HepG2 (cell line): Measurements from ENCODE around the gene IGDCC3. TPM values are rescaled to one million over a fixed set of nuclear protein-coding genes. Genes with fewer than 3 reads are reported as not detected.

Experiments
- ATAC-seq: fragments of 200-7000 bp; cut with Tn5 transposase; 3 replicates; pipeline ENCODE4 v1.9.1; 2020; ENCODE audit warnings: mild to moderate bottlenecking, moderate library complexity
- BruUV-seq: library from RNA; stranded (reverse); fragments of 400-500 nt; replicated peaks from 2 replicates; lab custom pipeline; 2021; lab: Mats Ljungman, UMichigan
- CTCF ChIA-PET: fragments of 300-600 bp; formaldehyde crosslinking; extraction: SDS; loops from one replicate; lab custom pipeline; 2021; ENCODE audit warnings: low total read pairs, inconsistent platforms, low intra/inter-chr PET ratio; lab: Yijun Ruan, JAX
- POLR2A ChIA-PET: fragments of 350-600 bp; sonication (Branson Sonifier 250); formaldehyde crosslinking; loops from one replicate; lab custom pipeline; 2020; ENCODE audit warnings: antibody characterized with exemption, inconsistent platforms; lab: Yijun Ruan, JAX
- DNase-seq: peaks from one replicate; pipeline ENCODE4 v3.0.0-alpha.2; 2015; ENCODE audit warnings: low spot score
- FAIRE-seq: peaks from 3 replicates; lab custom pipeline; 2011; peaks lifted over from hg19 to GRCh38; lab: Jason Lieb, UNC
- H2AFZ ChIP-seq: one replicate; pipeline ENCODE4 v1.6.1; 2011; ENCODE audit warnings: low read length, inconsistent platforms
- H3K27ac ChIP-seq: fragments of 300-600 bp; 3 replicates; pipeline ENCODE4 v1.8.0; 2011; ENCODE audit warnings: mixed run types, mild to moderate bottlenecking, mixed read lengths, low read length, inconsistent platforms; ENCODE audit not compliant: insufficient read depth; ENCODE audit errors: extremely low read length
- H3K27me3 ChIP-seq, 2 experiments: fragments of 200-600 bp in 1 of 2; 2 replicates in 1 of 2; 3 replicates in 1 of 2; pipeline versions ENCODE4 v1.6.0 to v1.8.0; 2011; ENCODE audit warnings: low read length in 2 of 2, mild to moderate bottlenecking in 2 of 2, moderate library complexity in 2 of 2, inconsistent platforms in 1 of 2; ENCODE audit not compliant: insufficient read depth in 2 of 2, control insufficient read depth in 1 of 2
- H3K36me3 ChIP-seq, 2 experiments: fragments of 200-600 bp in 1 of 2; replicated peaks in 1 of 2; 2 replicates in 1 of 2; 3 replicates in 1 of 2; pipeline versions ENCODE4 v1.5.1 to v1.8.0; 2011; ENCODE audit warnings: low read length in 2 of 2, inconsistent platforms in 1 of 2; ENCODE audit not compliant: insufficient read depth in 2 of 2, control insufficient read depth in 1 of 2
- H3K4me1 ChIP-seq: 2 replicates; pipeline ENCODE4 v1.5.1; 2012; ENCODE audit warnings: low read length, inconsistent platforms; ENCODE audit not compliant: insufficient read depth
- H3K4me2 ChIP-seq: 2 replicates; pipeline ENCODE4 v1.6.0; 2011; ENCODE audit warnings: low read depth, low read length, inconsistent platforms
- H3K4me3 ChIP-seq, 3 experiments: fragments of 200-600 bp in 1 of 3; sonication (generic), shearing (Covaris generic) in 1 of 3; replicated peaks in 1 of 3; 2 replicates each; pipeline ENCODE4 v1.5.1; 2011 to 2016; ENCODE audit warnings: low read length in 3 of 3, inconsistent platforms in 2 of 3, low read depth in 2 of 3, mild to moderate bottlenecking in 2 of 3, control low read depth in 1 of 3, mixed read lengths in 1 of 3; ENCODE audit not compliant: insufficient read depth in 1 of 3
- H3K79me2 ChIP-seq: one replicate; pipeline ENCODE4 v1.6.1; 2011; ENCODE audit warnings: low read length, inconsistent platforms; ENCODE audit not compliant: insufficient read depth
- H3K9ac ChIP-seq: 2 replicates; pipeline ENCODE4 v1.6.0; 2011; ENCODE audit warnings: mild to moderate bottlenecking, low read depth, low read length, inconsistent platforms; ENCODE audit not compliant: insufficient read depth
- H3K9me3 ChIP-seq: 2 replicates; pipeline ENCODE4 v1.5.1; 2012; ENCODE audit warnings: mild to moderate bottlenecking, low read length
- H4K20me1 ChIP-seq: 2 replicates; pipeline ENCODE4 v1.6.0; 2011; ENCODE audit warnings: inconsistent platforms, mild to moderate bottlenecking, low read length, moderate library complexity; ENCODE audit not compliant: insufficient read depth
- AGO2 ChIP-seq: fragments of 200-400 bp; formaldehyde crosslinking; optimal IDR thresholded peaks from 2 replicates; pipeline ENCODE3; 2017; ENCODE audit warnings: mild to moderate bottlenecking, low read depth, low read length, moderate library complexity
- ARID2 ChIP-seq: sonication (generic); formaldehyde crosslinking; IDR thresholded peaks from 2 replicates; pipeline ENCODE4 v1.8.1; 2022; ENCODE audit warnings: mild to moderate bottlenecking, missing genetic modification reagents, borderline replicate concordance
- ASH2L ChIP-seq: fragments of 300-600, 200-600 bp; sonication (generic); IDR thresholded peaks from 2 replicates; pipeline ENCODE4 v1.7.0; 2017; ENCODE audit warnings: low read depth, mild to moderate bottlenecking, moderate library complexity, mixed read lengths, low read length; ENCODE audit not compliant: insufficient read length
- GZF1 ChIP-seq: sonication (generic); formaldehyde crosslinking; IDR thresholded peaks from 2 replicates; pipeline ENCODE4 v1.5.1; 2020; ENCODE audit warnings: mild to moderate bottlenecking, missing genetic modification reagents
- KLF9 ChIP-seq: IDR thresholded peaks from 2 replicates; pipeline ENCODE4 v1.6.1; 2016; ENCODE audit warnings: low read depth
- NRL ChIP-seq: sonication (generic); formaldehyde crosslinking; IDR thresholded peaks from 2 replicates; pipeline ENCODE4 v1.5.0; 2020; ENCODE audit warnings: missing genetic modification reagents, mild to moderate bottlenecking, moderate library complexity, borderline replicate concordance
- POGZ ChIP-seq: sonication (generic); formaldehyde crosslinking; IDR thresholded peaks from 2 replicates; pipeline ENCODE4 v1.4.0; 2020; ENCODE audit warnings: mild to moderate bottlenecking, missing genetic modification reagents
- SOX5 ChIP-seq: IDR thresholded peaks from 2 replicates; pipeline ENCODE4 v1.6.1; 2016; ENCODE audit warnings: borderline replicate concordance
- TCF7 ChIP-seq: sonication (generic); IDR thresholded peaks from 2 replicates; pipeline ENCODE4 v1.6.1; 2016; ENCODE audit warnings: antibody characterized with exemption, low read depth
- ZNF180 ChIP-seq: sonication (generic); formaldehyde crosslinking; IDR thresholded peaks from 2 replicates; pipeline ENCODE4 v1.4.0; 2020; ENCODE audit warnings: low read depth, missing genetic modification reagents, borderline replicate concordance
- ZNF337 ChIP-seq: sonication (generic); formaldehyde crosslinking; IDR thresholded peaks from 2 replicates; pipeline ENCODE4 v1.5.1; 2020; ENCODE audit warnings: missing genetic modification reagents, low read depth, mild to moderate bottlenecking, borderline replicate concordance
- ZNF512 ChIP-seq: sonication (generic); formaldehyde crosslinking; IDR thresholded peaks from 2 replicates; pipeline ENCODE4 v1.4.0; 2020; ENCODE audit warnings: mild to moderate bottlenecking, missing genetic modification reagents
- ZNF546 ChIP-seq: sonication (generic); formaldehyde crosslinking; conservative IDR thresholded peaks from 2 replicates; pipeline ENCODE4 v1.8.1; 2023; ENCODE audit warnings: mild to moderate bottlenecking, missing genetic modification reagents
- ZNF629 ChIP-seq: sonication (generic); formaldehyde crosslinking; conservative IDR thresholded peaks from 2 replicates; pipeline ENCODE4 v1.5.0; 2020; ENCODE audit warnings: missing genetic modification reagents
- ZNF766 ChIP-seq: sonication (generic); formaldehyde crosslinking; IDR thresholded peaks from 2 replicates; pipeline ENCODE4 v1.5.0; 2020; ENCODE audit warnings: missing genetic modification reagents, borderline replicate concordance
- ZNF768 ChIP-seq: sonication (generic); formaldehyde crosslinking; IDR thresholded peaks from 2 replicates; pipeline ENCODE4 v1.4.0; 2020; ENCODE audit warnings: missing genetic modification reagents
- ZNF841 ChIP-seq: sonication (generic); formaldehyde crosslinking; IDR thresholded peaks from 2 replicates; pipeline ENCODE4 v1.8.1; 2023; ENCODE audit warnings: missing genetic modification reagents, borderline replicate concordance
- WGBS: methylation state at CpG from one replicate; pipeline ENCODE4 v1.1.6; 2017; ENCODE audit warnings: low lambda C conversion rate; 5-methylcytosine and 5-hydroxymethylcytosine counted together
- in situ Hi-C: cut with HindIII; loops from 2 replicates; pipeline ENCODE4 v1.10.0; 2017; ENCODE audit warnings: low pct_unique_long_range_greater_than_20kb; ENCODE audit not compliant: extremely low pct_ligation_motif_present
- intact Hi-C: fragments of 100-400 bp; cut with micrococcal nuclease; formaldehyde crosslinking; loops from one replicate; pipeline ENCODE4 v1.10.0; 2022; ENCODE audit not compliant: unreplicated experiment
- polyA plus RNA-seq, 8 experiments: library from polyadenylated mRNA; depleted of rRNA in 3 of 8; stranded (reverse) in 7 of 8; unstranded in 1 of 8; fragments of >200 nt; fragmentation: Illumina TruSeq in 4 of 8; extraction: Trizol in 4 of 8; gene quantifications; 2 replicates each; pipeline versions ENCODE4 v1.2.1 to v1.2.3, GENCODE V29; 2011 to 2016; ENCODE audit warnings: low read depth in 4 of 8, missing spikeins in 1 of 8, mixed read lengths in 1 of 8; ENCODE audit not compliant: insufficient read depth in 1 of 8
- total RNA-seq, 5 experiments: library from RNA; depleted of rRNA; stranded (reverse); fragments of >200 nt; fragmentation: Illumina TruSeq; extraction: Trizol; gene quantifications; 2 replicates each; pipeline ENCODE4 v1.2.3, GENCODE V29; 2016; ENCODE audit warnings: low read depth in 1 of 5

IGDCC3 gene
- total and polyA plus RNA-seq, 2 of the 13 experiments (the other 11 are each of a cell fraction or from before 2014, with no cell fraction given) = 30.1 to 51.8 TPM

GRCh38 chr15:65329984-65330735 is 47.6 kb downstream of the IGDCC3 start:
- DNase-seq = no peak
- FAIRE-seq = no peak
- H3K79me2 ChIP-seq = no peaks in the 10 kb centered on the region
- no peak overlapping the region for H3K27ac ChIP-seq
- in situ Hi-C loops (no loop called here), intact Hi-C loops (no loop called here)
- H3K4me3 ChIP-seq = no peak overlapping the region
- TF ChIP-seq ZNF766 (CRISPR knock-in tag) (no peak), SOX5 (no peak), ZNF629 (CRISPR knock-in tag) (no peak), ZNF512 (CRISPR knock-in tag) (no peak), ASH2L (no peak), ZNF768 (CRISPR knock-in tag) (peak; percentile 95), ZNF337 (CRISPR knock-in tag) (no peak), KLF9 (CRISPR knock-in tag) (no peak), ZNF180 (CRISPR knock-in tag) (no peak), ZNF546 (no peak), ZNF841 (no peak), ARID2 (CRISPR knock-in tag) (no peak), GZF1 (CRISPR knock-in tag) (no peak), TCF7 (no peak), AGO2 (peak; percentile 70), POGZ (no peak), NRL (CRISPR knock-in tag) (no peak)
- 97% methylated on average over 8 of the region's 18 CpGs for WGBS
- H3K4me2 ChIP-seq = no peak overlapping the region
- ChIA-PET CTCF (no interaction called here), POLR2A (no interaction called here)
- no peak overlapping the region for H2AFZ ChIP-seq
- H3K9me3 ChIP-seq = no peaks in the 10 kb centered on the region
- no TSS peak for BruUV-seq
- no peaks in the 10 kb centered on the region for H4K20me1 ChIP-seq
- H3K27me3 ChIP-seq = no peaks in the 10 kb centered on the region
- no peak overlapping the region for H3K9ac ChIP-seq
- no peak for ATAC-seq
- peaks cover 32 to 56% of the 10 kb centered on the region in 2 experiments; a peak in 4 of 5 replicates for H3K36me3 ChIP-seq
- H3K4me1 ChIP-seq = peaks cover 15% of the 10 kb centered on the region
